Thymus (tissue), 11 donors: Measurements from ENCODE around the gene DCUN1D4. TPM values are rescaled to one million over a fixed set of nuclear protein-coding genes. Genes with fewer than 3 reads are reported as not detected.

Source experiments
- DNase-seq, 9 donors: peaks; one replicate each; pipeline ENCODE4 v3.0.0-alpha.2; 2013; ENCODE audit warnings: low spot score in 9 of 9, low read depth in 6 of 9, missing footprints in 1 of 9
- H3K27ac ChIP-seq, 2 donors: one replicate each; pipeline ENCODE4 v1.5.1; 2013; ENCODE audit warnings: control low read depth in 1 of 2, low read depth in 1 of 2, low read length in 1 of 2, mild to moderate bottlenecking in 1 of 2, moderate library complexity in 1 of 2
- H3K27me3 ChIP-seq, 2 donors: one replicate each; pipeline ENCODE4 v1.5.1; 2013; ENCODE audit warnings: low read length in 1 of 2; ENCODE audit not compliant: control insufficient read depth in 2 of 2, insufficient read depth in 1 of 2
- H3K36me3 ChIP-seq, 2 donors: one replicate each; pipeline ENCODE4 v1.5.1; 2013; ENCODE audit warnings: low read length in 1 of 2, mild to moderate bottlenecking in 1 of 2, moderate library complexity in 1 of 2; ENCODE audit not compliant: control insufficient read depth in 2 of 2, insufficient read depth in 2 of 2
- H3K4me1 ChIP-seq, 2 donors: one replicate each; pipeline ENCODE4 v1.5.1; 2013; ENCODE audit warnings: low read length in 2 of 2; ENCODE audit not compliant: control insufficient read depth in 2 of 2, insufficient read depth in 2 of 2
- H3K4me3 ChIP-seq, 2 donors: one replicate each; pipeline ENCODE4 v1.5.1; 2013; ENCODE audit warnings: low read length in 2 of 2, control low read depth in 1 of 2, mild to moderate bottlenecking in 1 of 2
- H3K9me3 ChIP-seq, 2 donors: one replicate each; pipeline ENCODE4 v1.5.1; 2013; ENCODE audit warnings: low read length in 1 of 2, mild to moderate bottlenecking in 1 of 2; ENCODE audit not compliant: control insufficient read depth in 2 of 2, insufficient read depth in 1 of 2
- WGBS: extraction: QIAGEN DNeasy Blood & Tissue Kit; methylation state at CpG from one replicate; pipeline ENCODE4 v1.1.7; 2013; 5-methylcytosine and 5-hydroxymethylcytosine counted together
- polyA plus RNA-seq: library from polyadenylated mRNA; stranded (reverse); fragments of 200-250 nt; gene quantifications from one replicate; pipeline ENCODE4 v1.2.3, GENCODE V29; 2013
- total RNA-seq: library from RNA; stranded (reverse); fragments of 120-200 nt; gene quantifications from one replicate; pipeline ENCODE4 v1.2.4, GENCODE V29; 2013
- donor health status: healthy.

The DCUN1D4 gene
- total and polyA plus RNA-seq, 2 donors = 17.0 to 24.1 TPM

- Histone ChIP-seq H3K27ac (peak overlapping the region in 1 of 2 donors; percentile 26), H3K4me3 (no peak overlapping the region), H3K9me3 (no peaks in the 10 kb centered on the region), H3K36me3 (no peaks in the 10 kb centered on the region), H3K27me3 (no peaks in the 10 kb centered on the region), H3K4me1 (peaks cover 15 to 16% of the 10 kb centered on the region in 2 donors)
- DNase-seq = no peak
- 98% methylated on average over 4 of the region's 4 CpGs for WGBS
Measured at GRCh38 chr4:51850294-51850693, 7.3 kb downstream of the DCUN1D4 start.

- no peaks in the 10 kb centered on the region for H3K36me3 ChIP-seq
- DNase-seq = peak in 6 of 9 donors; percentile 24 to 73 (median 28)
- H3K9me3 ChIP-seq = no peaks in the 10 kb centered on the region
- WGBS = 67% methylated on average over 7 of the region's 7 CpGs
- H3K4me3 ChIP-seq = no peak overlapping the region
- H3K27me3 ChIP-seq = no peaks in the 10 kb centered on the region
- H3K4me1 ChIP-seq = peaks cover 15 to 16% of the 10 kb centered on the region in 2 donors
- H3K27ac ChIP-seq = peak overlapping the region; percentile 15 to 65
Measured at GRCh38 chr4:51851090-51851936, 8.4 kb downstream of the DCUN1D4 start.

GRCh38 chr4:51851937-51852290, 9.0 kb downstream of the DCUN1D4 start:
- Histone ChIP-seq H3K4me1 (peaks cover 15 to 16% of the 10 kb centered on the region in 2 donors), H3K36me3 (no peaks in the 10 kb centered on the region), H3K9me3 (no peaks in the 10 kb centered on the region), H3K4me3 (no peak overlapping the region), H3K27me3 (no peaks in the 10 kb centered on the region), H3K27ac (peak overlapping the region in 1 of 2 donors; percentile 65)
- no peak for DNase-seq

GRCh38 chr4:51853027-51853682, 10.2 kb downstream of the DCUN1D4 start:
- H3K27me3 ChIP-seq = no peaks in the 10 kb centered on the region
- peaks cover 15 to 16% of the 10 kb centered on the region in 2 donors for H3K4me1 ChIP-seq
- 94% methylated on average over 6 of the region's 6 CpGs for WGBS
- H3K9me3 ChIP-seq = no peaks in the 10 kb centered on the region
- no peak overlapping the region for H3K27ac ChIP-seq
- no peak overlapping the region for H3K4me3 ChIP-seq
- no peak for DNase-seq
- no peaks in the 10 kb centered on the region for H3K36me3 ChIP-seq

GRCh38 chr4:51855270-51855669, 12.3 kb downstream of the DCUN1D4 start:
- Histone ChIP-seq H3K9me3 (no peaks in the 10 kb centered on the region), H3K36me3 (no peaks in the 10 kb centered on the region), H3K4me1 (peaks cover 13 to 15% of the 10 kb centered on the region in 2 donors), H3K27ac (no peak overlapping the region), H3K4me3 (no peak overlapping the region), H3K27me3 (no peaks in the 10 kb centered on the region)
- no peak for DNase-seq
- 99% methylated on average over 2 of the region's 2 CpGs for WGBS

- WGBS = 95% methylated on average over 3 of the region's 3 CpGs
- no peaks in the 10 kb centered on the region for H3K9me3 ChIP-seq
- H3K27ac ChIP-seq = no peak overlapping the region
- no peaks in the 10 kb centered on the region for H3K27me3 ChIP-seq
- DNase-seq = no peak
- no peak overlapping the region for H3K4me3 ChIP-seq
- peaks cover 9 to 10% of the 10 kb centered on the region in 2 donors for H3K4me1 ChIP-seq
- no peaks in the 10 kb centered on the region for H3K36me3 ChIP-seq
Measured at GRCh38 chr4:51855751-51856150, 12.8 kb downstream of the DCUN1D4 start.

GRCh38 chr4:51858605-51859202, 15.8 kb downstream of the DCUN1D4 start:
- no peak overlapping the region for H3K4me3 ChIP-seq
- H3K4me1 ChIP-seq = no peaks in the 10 kb centered on the region
- H3K36me3 ChIP-seq = no peaks in the 10 kb centered on the region
- H3K27ac ChIP-seq = no peak overlapping the region
- DNase-seq = no peak
- H3K9me3 ChIP-seq = no peaks in the 10 kb centered on the region
- no peaks in the 10 kb centered on the region for H3K27me3 ChIP-seq
- 84% methylated on average over 3 of the region's 3 CpGs for WGBS

- no peak overlapping the region for H3K27ac ChIP-seq
- no peaks in the 10 kb centered on the region for H3K27me3 ChIP-seq
- no peaks in the 10 kb centered on the region for H3K9me3 ChIP-seq
- no peaks in the 10 kb centered on the region for H3K36me3 ChIP-seq
- no peaks in the 10 kb centered on the region for H3K4me1 ChIP-seq
- WGBS = 98% methylated on average over 4 of the region's 4 CpGs
- H3K4me3 ChIP-seq = no peak overlapping the region
- DNase-seq = no peak
Measured at GRCh38 chr4:51859476-51860031, 16.6 kb downstream of the DCUN1D4 start.

- WGBS = 91% methylated on average over 1 of the region's 1 CpG
- no peaks in the 10 kb centered on the region for H3K4me1 ChIP-seq
Measured at GRCh38 chr4:51862199-51862598, 19.2 kb downstream of the DCUN1D4 start.

More at GRCh38 chr4:51862199-51862598, 19.2 kb downstream of the DCUN1D4 start:
- H3K27me3 ChIP-seq = no peaks in the 10 kb centered on the region
- DNase-seq = no peak
- H3K9me3 ChIP-seq = no peaks in the 10 kb centered on the region
- no peak overlapping the region for H3K4me3 ChIP-seq
- peaks cover 3 to 6% of the 10 kb centered on the region in 2 donors for H3K36me3 ChIP-seq
- no peak overlapping the region for H3K27ac ChIP-seq
